H1 (cell line): ENCODE data around the gene MAD2L2. TPM values are rescaled to one million over a fixed set of nuclear protein-coding genes. Genes with fewer than 3 reads are reported as not detected.

ENCODE experiments used
- HDAC2 ChIP-seq, 2 experiments: fragments of 300-600 bp in 1 of 2; sonication (generic) in 1 of 2; IDR thresholded peaks; 2 replicates each; pipeline ENCODE4 v1.6.1; 2011 to 2012; ENCODE audit warnings: low read depth in 2 of 2, low read length in 2 of 2, mild to moderate bottlenecking in 2 of 2, moderate library complexity in 2 of 2, borderline replicate concordance in 1 of 2, inconsistent platforms in 1 of 2
- MAX ChIP-seq: IDR thresholded peaks from 2 replicates; pipeline ENCODE4 v1.6.1; 2012; ENCODE audit warnings: inconsistent platforms
- NANOG ChIP-seq: IDR thresholded peaks from 2 replicates; pipeline ENCODE4 v1.6.1; 2011; ENCODE audit warnings: low read length, low read depth, mild to moderate bottlenecking, inconsistent platforms; ENCODE audit not compliant: insufficient read depth, poor library complexity, severe bottlenecking
- POLR2A ChIP-seq, 2 experiments: IDR thresholded peaks; 1 replicate in 1 of 2; 2 replicates in 1 of 2; pipeline ENCODE4 v1.6.1; 2011; ENCODE audit warnings: low read depth in 2 of 2, low read length in 2 of 2, mild to moderate bottlenecking in 2 of 2; ENCODE audit errors: control extremely low read depth in 1 of 2
- TCF12 ChIP-seq: IDR thresholded peaks from 2 replicates; pipeline ENCODE4 v1.6.1; 2011; ENCODE audit warnings: low read depth, mild to moderate bottlenecking, low read length
- polyA plus RNA-seq, 7 experiments: library from polyadenylated mRNA; depleted of rRNA in 3 of 7; stranded (reverse) in 5 of 7; unstranded in 2 of 7; fragments of >200 nt in 5 of 7; fragments of 200-250 nt in 2 of 7; gene quantifications; 1 replicate in 5 of 7; 2 replicates in 1 of 7; 4 replicates in 1 of 7; pipeline versions ENCODE4 v1.2.1 to v1.2.3, GENCODE V29; 2011 to 2013; ENCODE audit warnings: missing spikeins in 2 of 7, mixed read lengths in 2 of 7
- total RNA-seq: library from RNA; stranded (reverse); fragmentation: NEBNext Ultra II Directional; extraction: Animal tissue kit (Norgen Biotek cat#: 25700); gene quantifications from 2 replicates; pipeline ENCODE4 v1.2.1, GENCODE V29; 2021
- TF ChIP-seq, protein P1 (sequence below), 3 experiments: IDR thresholded peaks; 1 replicate in 2 of 3; 2 replicates in 1 of 3; pipeline versions ENCODE4 v1.5.1 to v1.6.1; 2011; ENCODE audit warnings: low read length in 3 of 3, mild to moderate bottlenecking in 3 of 3, inconsistent platforms in 2 of 3, low read depth in 1 of 3, moderate library complexity in 1 of 3; ENCODE audit not compliant: insufficient read depth in 1 of 3; ENCODE audit errors: control extremely low read depth in 1 of 3

The MAD2L2 gene
- total and polyA plus RNA-seq, 2 of the 8 experiments (the other 6 are each of a cell fraction or from before 2014, with no cell fraction given) = 310 to 469 TPM

- TF ChIP-seq NANOG (no peak), TCF12 (no peak), POLR2A (IDR thresholded peaks at IDR 0.05; ENCODE audit: control extremely low read depth in 1 of 2, low read depth in 2 of 2, low read length in 2 of 2) (no peak), MAX (no peak), HDAC2 (IDR thresholded peaks at IDR 0.05; ENCODE audit: borderline replicate concordance in 1 of 2, low read depth in 2 of 2, low read length in 2 of 2) (no peak)
- TF ChIP-seq, protein P1, sequence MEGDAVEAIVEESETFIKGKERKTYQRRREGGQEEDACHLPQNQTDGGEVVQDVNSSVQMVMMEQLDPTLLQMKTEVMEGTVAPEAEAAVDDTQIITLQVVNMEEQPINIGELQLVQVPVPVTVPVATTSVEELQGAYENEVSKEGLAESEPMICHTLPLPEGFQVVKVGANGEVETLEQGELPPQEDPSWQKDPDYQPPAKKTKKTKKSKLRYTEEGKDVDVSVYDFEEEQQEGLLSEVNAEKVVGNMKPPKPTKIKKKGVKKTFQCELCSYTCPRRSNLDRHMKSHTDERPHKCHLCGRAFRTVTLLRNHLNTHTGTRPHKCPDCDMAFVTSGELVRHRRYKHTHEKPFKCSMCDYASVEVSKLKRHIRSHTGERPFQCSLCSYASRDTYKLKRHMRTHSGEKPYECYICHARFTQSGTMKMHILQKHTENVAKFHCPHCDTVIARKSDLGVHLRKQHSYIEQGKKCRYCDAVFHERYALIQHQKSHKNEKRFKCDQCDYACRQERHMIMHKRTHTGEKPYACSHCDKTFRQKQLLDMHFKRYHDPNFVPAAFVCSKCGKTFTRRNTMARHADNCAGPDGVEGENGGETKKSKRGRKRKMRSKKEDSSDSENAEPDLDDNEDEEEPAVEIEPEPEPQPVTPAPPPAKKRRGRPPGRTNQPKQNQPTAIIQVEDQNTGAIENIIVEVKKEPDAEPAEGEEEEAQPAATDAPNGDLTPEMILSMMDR (IDR thresholded peaks at IDR 0.05; ENCODE audit: control extremely low read depth in 1 of 3, insufficient read depth in 1 of 3, low read depth in 1 of 3, low read length in 3 of 3) = no peak
Measured at GRCh38 chr1:11640101-11640500, 40.8 kb downstream of the MAD2L2 start (continued).
